SK-N-SH treated with all-trans-retinoic acid at 6 μM for 48 hours (cell line): ENCODE measurements around the gene IQCC.

Experiments used
- ATAC-seq: fragments of 200-7000 bp; cut with Tn5 transposase; 3 replicates; pipeline ENCODE4 v1.9.1; 2020; ENCODE audit warnings: mild to moderate bottlenecking, moderate library complexity
- ARNTL ChIP-seq: fragments of 450-650 bp; formaldehyde crosslinking; IDR thresholded peaks from 2 replicates; pipeline ENCODE4 v1.5.0; 2020; ENCODE audit warnings: low read depth, mild to moderate bottlenecking, moderate library complexity, borderline replicate concordance
- CSDC2 ChIP-seq: fragments of 250-450 bp; sonication (Bioruptor Pico); IDR thresholded peaks from 2 replicates; pipeline ENCODE4 v1.5.0; 2020; ENCODE audit warnings: mild to moderate bottlenecking, moderate library complexity
- ESRRG ChIP-seq: fragments of 250-450 bp; sonication (Bioruptor Pico); IDR thresholded peaks from 2 replicates; pipeline ENCODE4 v1.6.1; 2021; ENCODE audit warnings: mild to moderate bottlenecking
- GLIS3 ChIP-seq: fragments of 250-450 bp; sonication (Bioruptor Pico); IDR thresholded peaks from 2 replicates; pipeline ENCODE4 v1.5.0; 2020; ENCODE audit warnings: mild to moderate bottlenecking, moderate library complexity
- OSR1 ChIP-seq: fragments of 250-450 bp; sonication (Bioruptor Pico); IDR thresholded peaks from 2 replicates; pipeline ENCODE4 v1.8.0; 2022; ENCODE audit warnings: moderate library complexity, mild to moderate bottlenecking, inconsistent platforms
- PATZ1 ChIP-seq: fragments of 250-450 bp; sonication (Bioruptor Pico); IDR thresholded peaks from 2 replicates; pipeline ENCODE4 v1.8.0; 2020; ENCODE audit warnings: mild to moderate bottlenecking, moderate library complexity, borderline replicate concordance
- POU6F1 ChIP-seq: fragments of 250-450 bp; sonication (Bioruptor Pico); IDR thresholded peaks from 2 replicates; pipeline ENCODE4 v1.8.0; 2021; ENCODE audit warnings: low read depth, mild to moderate bottlenecking, moderate library complexity, borderline replicate concordance
- PPARA ChIP-seq: fragments of 250-450 bp; sonication (Bioruptor Pico); IDR thresholded peaks from 2 replicates; pipeline ENCODE4 v1.5.0; 2020; ENCODE audit warnings: mild to moderate bottlenecking, borderline replicate concordance
- RARB ChIP-seq: fragments of 250-450 bp; sonication (Bioruptor Pico); IDR thresholded peaks from 2 replicates; pipeline ENCODE4 v1.8.0; 2021; ENCODE audit warnings: mild to moderate bottlenecking, moderate library complexity
- SNAI2 ChIP-seq: fragments of 250-450 bp; sonication (Bioruptor Pico); IDR thresholded peaks from 2 replicates; pipeline ENCODE4 v1.5.0; 2020; ENCODE audit warnings: mild to moderate bottlenecking, moderate library complexity
- TCF4 ChIP-seq: fragments of 250-450 bp; sonication (Bioruptor Pico); IDR thresholded peaks from 2 replicates; pipeline ENCODE4 v1.8.0; 2021; ENCODE audit warnings: mild to moderate bottlenecking, moderate library complexity, borderline replicate concordance
- TOX ChIP-seq: fragments of 250-450 bp; sonication (Bioruptor Pico); IDR thresholded peaks from 2 replicates; pipeline ENCODE4 v1.8.0; 2021; ENCODE audit warnings: mild to moderate bottlenecking, moderate library complexity, borderline replicate concordance
- TSHZ2 ChIP-seq: fragments of 250-450 bp; sonication (Bioruptor Pico); IDR thresholded peaks from 2 replicates; pipeline ENCODE4 v1.5.0; 2020; ENCODE audit warnings: mild to moderate bottlenecking, moderate library complexity
- ZC3H10 ChIP-seq: fragments of 250-450 bp; sonication (Bioruptor Pico); IDR thresholded peaks from 2 replicates; pipeline ENCODE4 v1.5.1; 2021; ENCODE audit warnings: mild to moderate bottlenecking, moderate library complexity
- ZFP3 ChIP-seq: fragments of 250-450 bp; sonication (Bioruptor Pico); IDR thresholded peaks from 2 replicates; pipeline ENCODE4 v1.5.0; 2020; ENCODE audit warnings: mild to moderate bottlenecking, moderate library complexity
- ZFP30 ChIP-seq: fragments of 450-650 bp; formaldehyde crosslinking; IDR thresholded peaks from 2 replicates; pipeline ENCODE4 v1.5.0; 2022; ENCODE audit warnings: mild to moderate bottlenecking, moderate library complexity
- ZNF565 ChIP-seq: fragments of 450-650 bp; formaldehyde crosslinking; conservative IDR thresholded peaks from 2 replicates; pipeline ENCODE4 v1.5.0; 2020; ENCODE audit warnings: low read depth, mild to moderate bottlenecking, moderate library complexity
- ZNF70 ChIP-seq: fragments of 450-650 bp; formaldehyde crosslinking; IDR thresholded peaks from 2 replicates; pipeline ENCODE4 v1.5.0; 2020; ENCODE audit warnings: mild to moderate bottlenecking, moderate library complexity
- ZNF8 ChIP-seq: fragments of 450-650 bp; formaldehyde crosslinking; IDR thresholded peaks from 2 replicates; pipeline ENCODE4 v1.5.0; 2020; ENCODE audit warnings: mild to moderate bottlenecking, moderate library complexity
- TF ChIP-seq, protein P1 (sequence below): fragments of 250-450 bp; sonication (Bioruptor Pico); IDR thresholded peaks from 2 replicates; pipeline ENCODE4 v1.5.1; 2021; ENCODE audit warnings: mild to moderate bottlenecking, moderate library complexity
- TF ChIP-seq, protein P2 (sequence below): fragments of 250-450 bp; sonication (Bioruptor Pico); IDR thresholded peaks from 2 replicates; pipeline ENCODE4 v1.5.1; 2020; ENCODE audit warnings: low read depth, mild to moderate bottlenecking, moderate library complexity

IQCC gene

GRCh38 chr1:32208469-32208868 is 3.0 kb downstream of the IQCC start:
- TF ChIP-seq, protein P1, sequence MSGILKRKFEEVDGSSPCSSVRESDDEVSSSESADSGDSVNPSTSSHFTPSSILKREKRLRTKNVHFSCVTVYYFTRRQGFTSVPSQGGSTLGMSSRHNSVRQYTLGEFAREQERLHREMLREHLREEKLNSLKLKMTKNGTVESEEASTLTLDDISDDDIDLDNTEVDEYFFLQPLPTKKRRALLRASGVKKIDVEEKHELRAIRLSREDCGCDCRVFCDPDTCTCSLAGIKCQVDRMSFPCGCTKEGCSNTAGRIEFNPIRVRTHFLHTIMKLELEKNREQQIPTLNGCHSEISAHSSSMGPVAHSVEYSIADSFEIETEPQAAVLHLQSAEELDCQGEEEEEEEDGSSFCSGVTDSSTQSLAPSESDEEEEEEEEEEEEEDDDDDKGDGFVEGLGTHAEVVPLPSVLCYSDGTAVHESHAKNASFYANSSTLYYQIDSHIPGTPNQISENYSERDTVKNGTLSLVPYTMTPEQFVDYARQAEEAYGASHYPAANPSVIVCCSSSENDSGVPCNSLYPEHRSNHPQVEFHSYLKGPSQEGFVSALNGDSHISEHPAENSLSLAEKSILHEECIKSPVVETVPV (CRISPR knock-in tag) = no peak
- TF ChIP-seq ARNTL (CRISPR knock-in tag) (no peak), ZC3H10 (no peak), ESRRG (CRISPR knock-in tag) (no peak), POU6F1 (CRISPR knock-in tag) (no peak), GLIS3 (CRISPR knock-in tag) (no peak), TOX (no peak), TSHZ2 (CRISPR knock-in tag) (no peak), PATZ1 (no peak), ZNF565 (CRISPR knock-in tag) (no peak), SNAI2 (CRISPR knock-in tag) (no peak), ZFP30 (CRISPR knock-in tag) (no peak), ZNF70 (CRISPR knock-in tag) (no peak), PPARA (no peak), ZFP3 (CRISPR knock-in tag) (no peak), TCF4 (CRISPR knock-in tag) (no peak), RARB (CRISPR knock-in tag) (no peak), CSDC2 (CRISPR knock-in tag) (no peak), ZNF8 (CRISPR knock-in tag) (no peak)
- TF ChIP-seq, protein P2, sequence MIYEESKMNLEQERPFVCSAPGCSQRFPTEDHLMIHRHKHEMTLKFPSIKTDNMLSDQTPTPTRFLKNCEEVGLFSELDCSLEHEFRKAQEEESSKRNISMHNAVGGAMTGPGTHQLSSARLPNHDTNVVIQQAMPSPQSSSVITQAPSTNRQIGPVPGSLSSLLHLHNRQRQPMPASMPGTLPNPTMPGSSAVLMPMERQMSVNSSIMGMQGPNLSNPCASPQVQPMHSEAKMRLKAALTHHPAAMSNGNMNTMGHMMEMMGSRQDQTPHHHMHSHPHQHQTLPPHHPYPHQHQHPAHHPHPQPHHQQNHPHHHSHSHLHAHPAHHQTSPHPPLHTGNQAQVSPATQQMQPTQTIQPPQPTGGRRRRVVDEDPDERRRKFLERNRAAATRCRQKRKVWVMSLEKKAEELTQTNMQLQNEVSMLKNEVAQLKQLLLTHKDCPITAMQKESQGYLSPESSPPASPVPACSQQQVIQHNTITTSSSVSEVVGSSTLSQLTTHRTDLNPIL = no peak
- no peak for ATAC-seq

- TF ChIP-seq ARNTL (CRISPR knock-in tag) = no peak
- TF ChIP-seq OSR1 = no peak
- TF ChIP-seq ZC3H10 = no peak
- no peak for TF ChIP-seq RARB (CRISPR knock-in tag)
- TF ChIP-seq TSHZ2 (CRISPR knock-in tag) = no peak
- no peak for TF ChIP-seq PATZ1
- no peak for TF ChIP-seq ESRRG (CRISPR knock-in tag)
- 0 out of 2 replicates have a peak, but pooled peaks have one; percentile 40 for TF ChIP-seq ZNF8 (CRISPR knock-in tag)
- ATAC-seq = peak; percentile 4; the same call in 2 of the 3 replicates
Measured at GRCh38 chr1:32208891-32209328, 3.4 kb downstream of the IQCC start, which contains the start of gene DCDC2B. Gene DCDC2B (plus strand): TSS chr1:32209089. CDS start chr1:32209094, 5 bp downstream.
